Activated CD4-positive, alpha-beta T cell treated with anti-CD3 and anti-CD28 coated beads, Interleukin-2, amount 50 U/mL, for 1 hour (primary cell): ENCODE results near the gene ITGB8.
"Not testable (repeated sequence)": the region's sequence is repeated elsewhere in the genome, so short reads cannot be mapped to it uniquely, and the experiment has no call there.

Experiments used
- DNase-seq: peaks from one replicate; pipeline ENCODE4 v3.0.0-alpha.2; 2020

Gene ITGB8

DNA sequence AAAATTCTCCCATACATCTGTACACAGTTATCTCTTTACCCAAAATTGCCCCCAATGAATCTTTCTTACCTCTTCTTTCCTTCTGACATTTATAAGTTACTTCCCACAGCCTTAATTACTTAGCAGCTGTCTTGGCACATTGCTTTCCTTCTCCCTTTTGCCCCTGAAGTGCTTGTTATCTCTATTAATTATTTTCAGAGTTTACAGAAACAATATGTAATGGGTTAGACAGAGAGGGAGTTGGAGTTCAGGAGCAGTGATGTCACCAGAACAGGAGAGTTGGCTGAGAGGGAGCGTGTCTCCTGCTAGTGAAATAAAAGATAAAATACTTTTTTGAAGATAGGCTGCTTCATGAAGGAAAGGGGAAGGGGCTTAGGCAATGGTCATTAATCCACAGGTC is 57.4 kb downstream of the ITGB8 start:
- DNase-seq, result no peak

DNA sequence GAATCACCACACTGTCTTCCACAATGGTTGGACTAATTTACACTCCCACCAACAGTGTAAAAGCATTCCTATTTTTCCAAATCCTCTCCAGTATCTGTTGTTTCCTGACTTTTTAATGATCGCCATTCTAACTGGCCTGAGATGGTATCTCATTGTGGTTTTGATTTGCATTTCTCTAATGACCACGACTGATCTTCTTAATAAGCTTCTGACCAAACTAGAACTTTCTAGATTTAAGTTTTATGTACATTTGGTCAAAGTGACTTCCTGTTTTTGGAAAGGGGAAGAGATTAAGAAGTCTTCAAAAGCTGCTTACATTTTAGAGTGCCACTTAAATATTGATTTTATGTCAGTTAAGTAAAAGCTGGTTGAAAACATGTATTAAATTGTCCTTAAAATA is 58.5 kb downstream of the ITGB8 start:
- DNase-seq, result not testable (repeated sequence)

DNA sequence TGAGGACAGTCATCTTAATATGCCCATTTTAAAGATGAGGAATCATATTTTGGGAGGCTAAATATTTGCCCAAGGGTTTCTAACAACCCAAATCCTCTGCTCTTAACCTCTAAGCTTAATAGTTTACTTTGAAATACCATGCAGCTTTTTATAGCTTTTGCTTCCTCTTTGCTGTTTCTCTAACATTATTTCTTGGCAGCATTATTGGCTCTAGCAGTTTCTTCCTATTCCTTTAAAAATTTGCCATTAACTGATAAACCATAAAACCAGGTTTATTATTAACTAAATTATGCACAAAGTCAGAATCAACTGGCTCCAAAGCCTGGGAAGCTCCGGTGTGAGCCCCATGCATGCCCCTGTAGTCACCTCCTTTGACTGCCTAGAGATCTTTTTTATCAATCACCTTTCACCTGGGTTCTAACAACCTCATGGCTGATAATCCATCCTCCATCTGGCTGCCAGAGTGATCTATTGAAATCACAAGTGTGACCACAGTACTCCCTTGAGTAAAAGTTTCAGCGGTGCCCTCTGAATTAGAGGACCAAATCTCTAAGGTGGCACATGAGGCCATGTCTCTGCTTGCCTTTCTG is 62.4 kb downstream of the ITGB8 start:
- DNase-seq, result no peak

GRCh38 chr7:20393616-20394015 is 62.9 kb downstream of the ITGB8 start:
- no peak for DNase-seq

GRCh38 chr7:20394284-20394683 is 63.6 kb downstream of the ITGB8 start:
- DNase-seq, result no peak

- DNase-seq, result no peak
Measured at GRCh38 chr7:20395104-20395503, 64.4 kb downstream of the ITGB8 start.

- no peak for DNase-seq
Measured at GRCh38 chr7:20395511-20395910, 64.8 kb downstream of the ITGB8 start.

DNA sequence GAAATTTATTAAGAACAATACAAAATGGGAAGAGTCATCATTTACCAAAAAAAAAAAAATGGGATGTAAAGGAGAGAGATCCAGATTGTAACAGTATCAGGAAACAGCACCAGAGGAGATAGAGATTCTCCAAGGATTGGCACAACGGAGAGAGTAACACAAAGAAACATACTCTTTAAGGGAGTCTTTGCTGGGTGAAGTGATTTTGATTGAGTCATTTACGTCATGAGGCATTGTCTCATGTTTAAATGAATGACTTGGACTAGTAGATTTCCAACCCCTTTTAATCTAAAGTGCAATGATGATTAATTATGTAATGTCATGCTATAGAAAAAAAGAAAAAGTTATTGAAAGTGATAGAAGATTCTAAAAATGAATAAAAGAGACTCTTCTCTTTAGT is 68.8 kb downstream of the ITGB8 start:
- DNase-seq, result no peak

GRCh38 chr7:20401861-20402746 is 71.4 kb downstream of the ITGB8 start:
- DNase-seq, result no peak

GRCh38 chr7:20402747-20403230 is 72.1 kb downstream of the ITGB8 start:
- DNase-seq, result no peak

- no peak for DNase-seq
Measured at GRCh38 chr7:20403331-20403730, 72.6 kb downstream of the ITGB8 start.

DNA sequence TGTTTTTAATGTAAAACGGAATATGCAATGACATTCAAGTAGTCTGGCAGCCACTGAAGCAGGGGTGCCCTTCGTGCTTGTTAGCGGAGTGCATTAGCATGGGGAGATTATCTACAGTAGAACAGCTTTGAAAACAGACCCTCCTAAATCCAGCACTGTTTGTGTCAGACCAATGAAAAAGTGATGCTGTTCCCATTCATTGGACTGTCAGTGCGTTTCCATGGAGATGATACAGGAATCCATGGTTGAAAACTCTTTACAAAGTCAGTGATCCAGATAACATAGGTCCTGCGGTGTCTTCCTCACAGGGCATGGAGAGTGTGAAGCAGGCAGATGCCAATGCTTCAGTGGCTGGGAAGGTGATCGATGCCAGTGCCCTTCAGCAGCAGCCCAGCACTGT is 73.6 kb downstream of the ITGB8 start:
- DNase-seq, result no peak

GRCh38 chr7:20407585-20408466 is 77.1 kb downstream of the ITGB8 start:
- DNase-seq, result no peak

- DNase-seq, result no peak
Measured at GRCh38 chr7:20408467-20408826, 77.7 kb downstream of the ITGB8 start.

DNA sequence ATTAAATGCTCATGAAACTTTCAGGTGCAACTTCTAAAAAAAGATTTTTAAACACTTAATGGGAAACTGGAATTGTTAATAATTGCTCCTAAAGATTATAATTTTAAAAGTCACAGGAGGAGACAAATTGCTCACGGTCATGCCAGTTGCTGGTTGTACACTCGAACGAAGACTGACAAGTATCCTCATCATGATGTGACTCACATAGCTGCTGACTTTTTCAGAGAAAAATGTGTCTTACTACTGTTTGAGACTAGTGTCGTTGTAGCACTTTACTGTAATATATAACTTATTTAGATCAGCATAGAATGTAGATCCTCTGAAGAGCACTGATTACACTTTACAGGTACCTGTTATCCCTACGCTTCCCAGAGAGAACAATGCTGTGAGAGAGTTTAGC is 79.3 kb downstream of the ITGB8 start:
- DNase-seq, result no peak

GRCh38 chr7:20411372-20411771 is 80.7 kb downstream of the ITGB8 start:
- no peak for DNase-seq

DNA sequence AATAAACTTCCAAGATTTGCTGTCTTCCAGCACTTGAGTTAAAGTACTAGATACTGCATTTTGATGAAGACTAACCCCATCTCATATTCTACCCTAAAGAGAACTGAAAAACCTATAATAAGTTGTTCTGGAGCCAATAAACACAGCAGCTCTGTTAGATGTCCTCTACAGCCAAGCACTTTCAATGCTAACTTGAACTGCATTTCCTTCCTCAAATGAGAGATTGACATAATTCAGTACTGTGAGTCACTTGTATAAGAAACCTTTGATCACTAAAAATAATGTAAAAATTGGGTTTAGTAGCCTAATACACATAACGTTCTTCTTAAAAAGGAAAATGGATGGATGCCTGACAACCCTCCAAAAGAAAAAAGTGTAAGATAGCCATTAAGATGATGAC is 81.3 kb downstream of the ITGB8 start:
- DNase-seq, result no peak

DNA sequence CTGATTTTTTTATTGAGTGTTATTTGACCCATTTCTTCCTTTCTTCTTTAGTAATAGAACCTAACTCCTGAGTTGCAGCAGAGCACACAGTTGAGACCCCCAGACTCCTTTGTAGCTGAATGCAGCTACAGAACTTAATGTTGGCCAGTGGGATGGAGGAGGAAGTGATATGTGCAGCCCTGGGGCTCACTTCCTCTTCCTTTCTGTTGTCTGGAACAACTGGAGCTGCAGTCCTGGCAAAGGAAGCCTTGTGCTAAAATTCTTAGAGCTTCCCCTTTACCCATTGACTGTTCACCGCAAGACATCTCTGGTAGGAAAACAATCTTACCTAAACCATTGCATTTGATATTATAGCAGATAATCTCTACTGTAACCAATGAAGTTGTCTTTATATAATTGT is 86.6 kb downstream of the ITGB8 start:
- no peak for DNase-seq

DNA sequence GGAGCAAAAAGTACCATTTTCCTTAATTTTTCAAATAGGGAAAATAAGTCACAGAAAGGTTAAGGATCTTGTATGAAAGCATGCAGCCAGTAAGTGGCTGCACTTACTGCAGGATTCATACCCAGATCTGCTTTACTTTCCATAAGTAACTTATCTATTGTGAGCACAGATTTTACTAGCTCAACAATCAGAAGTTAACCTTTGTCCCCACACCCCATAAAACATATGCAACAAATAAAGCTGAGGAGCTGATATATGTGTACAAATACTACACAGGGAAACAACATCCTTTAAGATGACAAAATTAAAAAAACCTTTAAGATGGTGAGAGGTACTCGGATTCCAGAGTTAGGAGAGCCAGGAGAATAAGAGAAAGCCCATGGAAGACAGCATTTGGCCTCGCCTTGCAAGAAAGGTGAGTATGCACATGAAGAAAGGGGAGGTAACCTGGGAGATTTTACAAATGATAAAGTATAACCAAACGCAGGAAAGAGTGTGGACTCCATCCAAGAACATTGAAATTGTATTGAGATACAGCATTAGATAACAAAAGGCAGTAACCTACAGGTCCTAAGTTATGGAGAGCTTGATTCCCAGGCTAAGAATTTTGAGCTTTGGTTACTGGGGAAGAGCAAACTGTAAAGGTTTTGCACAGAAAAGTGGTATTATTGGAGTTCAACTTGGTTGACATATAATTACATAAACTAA is 87.1 kb downstream of the ITGB8 start:
- no peak for DNase-seq

GRCh38 chr7:20424500-20424899 is 93.8 kb downstream of the ITGB8 start:
- no peak for DNase-seq

- no peak for DNase-seq
Measured at GRCh38 chr7:20430664-20431063, 100.0 kb downstream of the ITGB8 start.

DNA sequence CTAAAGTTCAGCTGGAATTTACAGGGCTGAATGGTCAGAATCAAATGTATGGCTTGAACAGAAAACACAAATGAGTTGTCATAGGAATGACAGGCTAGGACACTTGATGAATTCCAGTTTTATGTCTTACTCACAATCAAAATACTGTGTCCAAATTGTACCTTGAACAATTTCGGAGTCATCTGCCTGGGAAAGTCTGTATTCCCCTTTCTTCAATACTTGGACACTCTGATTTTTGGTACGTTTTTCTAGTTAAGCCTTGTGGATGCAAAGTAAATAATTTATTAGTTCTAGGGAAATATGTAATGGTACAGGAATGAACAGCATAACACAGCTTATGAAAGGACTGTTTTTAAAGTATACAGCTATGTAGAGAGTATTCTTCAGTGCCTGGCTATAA is 100.4 kb downstream of the ITGB8 start:
- DNase-seq, result no peak

- DNase-seq, result no peak
Measured at GRCh38 chr7:20432071-20432470, 101.4 kb downstream of the ITGB8 start.
